A673 (cell line): ENCODE results near the gene SULT2B1.

ENCODE experiments used
- EZH2 ChIP-seq: fragments of 200-600 bp; sonication (generic); IDR thresholded peaks from 2 replicates; pipeline ENCODE4 v1.6.1; 2017; ENCODE audit warnings: borderline replicate concordance, low read depth, mild to moderate bottlenecking, mixed read lengths, antibody characterized with exemption, low read length; ENCODE audit not compliant: poor library complexity, severe bottlenecking
- TF ChIP-seq, protein P1 (sequence below): fragments of 300-800, 200-600 bp; sonication (generic); conservative IDR thresholded peaks from 2 replicates; pipeline ENCODE4 v1.5.1; 2017; ENCODE audit warnings: low read depth, mild to moderate bottlenecking, antibody characterized with exemption, low read length, moderate library complexity, mixed read lengths

- no peak for TF ChIP-seq EZH2
- TF ChIP-seq, protein P1, sequence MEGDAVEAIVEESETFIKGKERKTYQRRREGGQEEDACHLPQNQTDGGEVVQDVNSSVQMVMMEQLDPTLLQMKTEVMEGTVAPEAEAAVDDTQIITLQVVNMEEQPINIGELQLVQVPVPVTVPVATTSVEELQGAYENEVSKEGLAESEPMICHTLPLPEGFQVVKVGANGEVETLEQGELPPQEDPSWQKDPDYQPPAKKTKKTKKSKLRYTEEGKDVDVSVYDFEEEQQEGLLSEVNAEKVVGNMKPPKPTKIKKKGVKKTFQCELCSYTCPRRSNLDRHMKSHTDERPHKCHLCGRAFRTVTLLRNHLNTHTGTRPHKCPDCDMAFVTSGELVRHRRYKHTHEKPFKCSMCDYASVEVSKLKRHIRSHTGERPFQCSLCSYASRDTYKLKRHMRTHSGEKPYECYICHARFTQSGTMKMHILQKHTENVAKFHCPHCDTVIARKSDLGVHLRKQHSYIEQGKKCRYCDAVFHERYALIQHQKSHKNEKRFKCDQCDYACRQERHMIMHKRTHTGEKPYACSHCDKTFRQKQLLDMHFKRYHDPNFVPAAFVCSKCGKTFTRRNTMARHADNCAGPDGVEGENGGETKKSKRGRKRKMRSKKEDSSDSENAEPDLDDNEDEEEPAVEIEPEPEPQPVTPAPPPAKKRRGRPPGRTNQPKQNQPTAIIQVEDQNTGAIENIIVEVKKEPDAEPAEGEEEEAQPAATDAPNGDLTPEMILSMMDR, result no peak
Observed at GRCh38 chr19:48539503-48540096, 12.4 kb upstream of the SULT2B1 start.
